HG03575 (cell line): Measurements from ENCODE around the gene AP2A1.
A peak's percentile ranks its signal among the peaks of the same experiment; 100 is the strongest.

ENCODE experiments used
- ATAC-seq: cut with Tn5 transposase; IDR thresholded peaks from one replicate; pipeline ENCODE4 v1.9.1; 2021; ENCODE audit not compliant: unreplicated experiment, insufficient number of reproducible peaks, low FRiP score; ENCODE audit errors: extremely low read depth

The AP2A1 gene

GRCh38 chr19:49763230-49763629 lies 3.6 kb upstream of the AP2A1 start, which contains the start of gene TSKS:
Gene TSKS (minus strand): TSS chr19:49763306. CDS start chr19:49763247, 59 bp downstream.
- ATAC-seq = no peak

- ATAC-seq = no peak
Observed at GRCh38 chr19:49764341-49764740, 2.5 kb upstream of the AP2A1 start.

- ATAC-seq = peak; percentile 82
Observed at GRCh38 chr19:49766007-49766929, 533 bp upstream of the AP2A1 start.

GRCh38 chr19:49767381-49767780 lies 580 bp downstream of the AP2A1 start:
- ATAC-seq = no peak

- ATAC-seq = no peak
Observed at GRCh38 chr19:49767967-49768581, 1.3 kb downstream of the AP2A1 start.

- no peak for ATAC-seq
Observed at GRCh38 chr19:49770529-49770928, 3.7 kb downstream of the AP2A1 start.

GRCh38 chr19:49771674-49772139 lies 4.9 kb downstream of the AP2A1 start:
- ATAC-seq = no peak

GRCh38 chr19:49772850-49773432 lies 6.1 kb downstream of the AP2A1 start:
- ATAC-seq = no peak

- no peak for ATAC-seq
Observed at GRCh38 chr19:49773663-49774350, 7.0 kb downstream of the AP2A1 start.

- no peak for ATAC-seq
Observed at GRCh38 chr19:49774969-49775368, 8.2 kb downstream of the AP2A1 start.

- ATAC-seq = no peak
Observed at GRCh38 chr19:49775742-49776370, 9.1 kb downstream of the AP2A1 start.

- no peak for ATAC-seq
Observed at GRCh38 chr19:49776371-49776764, 9.6 kb downstream of the AP2A1 start.

- no peak for ATAC-seq
Observed at GRCh38 chr19:49779731-49780555, 13.1 kb downstream of the AP2A1 start.

GRCh38 chr19:49780861-49781260 lies 14.1 kb downstream of the AP2A1 start:
- no peak for ATAC-seq

GRCh38 chr19:49781394-49781793 lies 14.6 kb downstream of the AP2A1 start:
- ATAC-seq = no peak

- ATAC-seq = no peak
Observed at GRCh38 chr19:49782515-49782914, 15.7 kb downstream of the AP2A1 start.

- no peak for ATAC-seq
Observed at GRCh38 chr19:49786376-49786820, 19.6 kb downstream of the AP2A1 start.

GRCh38 chr19:49787746-49788145 lies 20.9 kb downstream of the AP2A1 start:
- ATAC-seq = no peak
